Panc1 (cell line): ENCODE results near the gene DSCAM. TPM values are rescaled to one million over a fixed set of nuclear protein-coding genes. Genes with fewer than 3 reads are reported as not detected.

Experiments
- ATAC-seq: fragments of 200-7000 bp; cut with Tn5 transposase; 2 replicates; pipeline ENCODE4 v1.9.1; 2020; ENCODE audit warnings: mild to moderate bottlenecking, moderate library complexity
- BruUV-seq: library from RNA; stranded (reverse); fragments of 400-500 nt; replicated peaks from 2 replicates; lab custom pipeline; 2021; lab: Mats Ljungman, UMichigan
- CTCF ChIA-PET: fragments of 300-600 bp; sonication (Branson Sonifier 250); formaldehyde crosslinking; loops from one replicate; lab custom pipeline; 2022; ENCODE audit warnings: antibody characterized with exemption; lab: Charles Lee
- POLR2A ChIA-PET: fragments of 300-600 bp; sonication (Branson Sonifier 250); formaldehyde crosslinking; loops from one replicate; lab custom pipeline; 2022; ENCODE audit warnings: antibody characterized with exemption; lab: Charles Lee
- DNase-seq: peaks from one replicate; pipeline ENCODE4 v3.0.0-alpha.2; 2010; ENCODE audit warnings: low read depth, low spot score
- H3K27ac ChIP-seq: 2 replicates; pipeline ENCODE4 v1.5.1; 2011; ENCODE audit warnings: mild to moderate bottlenecking, low read length, inconsistent platforms
- H3K27me3 ChIP-seq: fragments of 200-500 bp; sonication (Bioruptor generic); 2 replicates; pipeline ENCODE4 v1.6.0; 2014; ENCODE audit warnings: low read length, inconsistent platforms; ENCODE audit not compliant: control insufficient read depth, insufficient read depth
- H3K36me3 ChIP-seq: fragments of 200-500 bp; sonication (Bioruptor generic); 2 replicates; pipeline ENCODE4 v1.5.1; 2014; ENCODE audit warnings: inconsistent platforms, mild to moderate bottlenecking, low read length, moderate library complexity; ENCODE audit not compliant: control insufficient read depth, insufficient read depth
- H3K4me1 ChIP-seq: 2 replicates; pipeline ENCODE4 v1.5.1; 2011; ENCODE audit warnings: inconsistent platforms, mild to moderate bottlenecking, low read length, moderate library complexity; ENCODE audit not compliant: control insufficient read depth, insufficient read depth
- H3K4me3 ChIP-seq, 2 experiments: 2 replicates each; pipeline ENCODE4 v1.5.1; 2011 to 2012; ENCODE audit warnings: low read depth in 2 of 2, low read length in 2 of 2, mild to moderate bottlenecking in 2 of 2, inconsistent platforms in 1 of 2, moderate library complexity in 1 of 2
- H3K9me3 ChIP-seq: fragments of 200-500 bp; sonication (Bioruptor generic); 2 replicates; pipeline ENCODE4 v1.5.1; 2014; ENCODE audit warnings: low read depth, mild to moderate bottlenecking, inconsistent platforms, low read length, moderate library complexity; ENCODE audit not compliant: control insufficient read depth, insufficient read depth
- CTCF ChIP-seq: fragments of 450-650 bp; IDR thresholded peaks from 2 replicates; pipeline ENCODE4 v1.5.1; 2017; ENCODE audit warnings: mild to moderate bottlenecking
- POLR2AphosphoS5 ChIP-seq: IDR thresholded peaks from 2 replicates; pipeline ENCODE4 v1.6.1; 2012; ENCODE audit warnings: mild to moderate bottlenecking, low read depth, low read length, moderate library complexity
- REST ChIP-seq, 2 experiments: IDR thresholded peaks; 2 replicates each; pipeline ENCODE4 v1.6.1; 2011 to 2012; ENCODE audit warnings: low read depth in 2 of 2, control low read depth in 1 of 2, low read length in 1 of 2, mild to moderate bottlenecking in 1 of 2, moderate library complexity in 1 of 2; ENCODE audit not compliant: insufficient read depth in 1 of 2
- SIN3A ChIP-seq: IDR thresholded peaks from 2 replicates; pipeline ENCODE4 v1.6.1; 2012; ENCODE audit warnings: low read depth, mild to moderate bottlenecking, low read length, moderate library complexity, borderline replicate concordance; ENCODE audit not compliant: insufficient read depth
- TCF7L2 ChIP-seq: IDR thresholded peaks from 2 replicates; pipeline ENCODE4 v1.6.1; 2011; ENCODE audit warnings: mild to moderate bottlenecking, low read depth, low read length, inconsistent platforms
- in situ Hi-C: cut with HindIII; loops from 2 replicates; pipeline ENCODE4 v1.10.0; 2016; ENCODE audit warnings: low sequenced_read_pairs, low pct_unique_long_range_greater_than_20kb
- intact Hi-C: fragments of 100-400 bp; cut with micrococcal nuclease; formaldehyde crosslinking; loops from one replicate; pipeline ENCODE4 v1.10.0; 2022; ENCODE audit not compliant: unreplicated experiment
- total RNA-seq: library from RNA; stranded (reverse); gene quantifications from one replicate; pipeline ENCODE4 v1.2.1, GENCODE V29; 2021; ENCODE audit not compliant: unreplicated experiment

DSCAM gene
- total RNA-seq, 1 experiment from 2014 or later = not detected

GRCh38 chr21:40555021-40555528 lies 291.9 kb downstream of the DSCAM start:
- Histone ChIP-seq H3K36me3 (no peaks in the 10 kb centered on the region), H3K4me3 (no peak overlapping the region), H3K4me1 (no peaks in the 10 kb centered on the region), H3K9me3 (no peaks in the 10 kb centered on the region), H3K27ac (no peak overlapping the region), H3K27me3 (no peaks in the 10 kb centered on the region)
- in situ Hi-C loops = no loop called here
- intact Hi-C loops = no loop called here
- POLR2A ChIA-PET = no interaction called here
- no TSS peak for BruUV-seq
- DNase-seq (no peak), ATAC-seq (no peak)
- CTCF ChIA-PET = no interaction called here
- TF ChIP-seq POLR2AphosphoS5 = no peak
- TF ChIP-seq SIN3A = no peak
- no peak for TF ChIP-seq TCF7L2
- no peak for TF ChIP-seq CTCF
- no peak for TF ChIP-seq REST (IDR thresholded peaks at IDR 0.05; ENCODE audit: insufficient read depth in 1 of 2, low read depth in 2 of 2, low read length in 1 of 2)

- POLR2A ChIA-PET = no interaction called here
- CTCF ChIA-PET = no interaction called here
- intact Hi-C loops (no loop called here), in situ Hi-C loops (no loop called here)
- Histone ChIP-seq H3K9me3 (no peaks in the 10 kb centered on the region), H3K27me3 (no peaks in the 10 kb centered on the region), H3K4me1 (no peaks in the 10 kb centered on the region), H3K27ac (no peak overlapping the region), H3K4me3 (no peak overlapping the region), H3K36me3 (no peaks in the 10 kb centered on the region)
- no TSS peak for BruUV-seq
- ATAC-seq (no peak), DNase-seq (no peak)
- no peak for TF ChIP-seq REST (IDR thresholded peaks at IDR 0.05; ENCODE audit: insufficient read depth in 1 of 2, low read depth in 2 of 2, low read length in 1 of 2)
- no peak for TF ChIP-seq CTCF
- no peak for TF ChIP-seq POLR2AphosphoS5
- no peak for TF ChIP-seq SIN3A
- TF ChIP-seq TCF7L2 = no peak
These were observed 293.2 kb downstream of the DSCAM start for GRCh38 chr21:40553781-40554180.
